Neural progenitor cell (in vitro differentiated cells): ENCODE data around the gene RBM19.

Experiments used
- EZH2 ChIP-seq: fragments of 200-600 bp; sonication (generic); IDR thresholded peaks from 2 replicates; pipeline ENCODE4 v1.6.1; 2017; ENCODE audit warnings: antibody characterized with exemption, mild to moderate bottlenecking, moderate library complexity
- EZH2phosphoT487 ChIP-seq: fragments of 200-600 bp; sonication (generic); IDR thresholded peaks from 2 replicates; pipeline ENCODE4 v1.6.1; 2017; ENCODE audit warnings: antibody characterized with exemption
- TF ChIP-seq, protein P1 (sequence below): fragments of 200-600 bp; sonication (generic); IDR thresholded peaks from 2 replicates; pipeline ENCODE4 v1.5.1; 2017; ENCODE audit warnings: antibody characterized with exemption, mild to moderate bottlenecking

GRCh38 chr12:113934946-113935345, 31.2 kb downstream of the RBM19 start:
- TF ChIP-seq EZH2, result no peak
- TF ChIP-seq, protein P1, sequence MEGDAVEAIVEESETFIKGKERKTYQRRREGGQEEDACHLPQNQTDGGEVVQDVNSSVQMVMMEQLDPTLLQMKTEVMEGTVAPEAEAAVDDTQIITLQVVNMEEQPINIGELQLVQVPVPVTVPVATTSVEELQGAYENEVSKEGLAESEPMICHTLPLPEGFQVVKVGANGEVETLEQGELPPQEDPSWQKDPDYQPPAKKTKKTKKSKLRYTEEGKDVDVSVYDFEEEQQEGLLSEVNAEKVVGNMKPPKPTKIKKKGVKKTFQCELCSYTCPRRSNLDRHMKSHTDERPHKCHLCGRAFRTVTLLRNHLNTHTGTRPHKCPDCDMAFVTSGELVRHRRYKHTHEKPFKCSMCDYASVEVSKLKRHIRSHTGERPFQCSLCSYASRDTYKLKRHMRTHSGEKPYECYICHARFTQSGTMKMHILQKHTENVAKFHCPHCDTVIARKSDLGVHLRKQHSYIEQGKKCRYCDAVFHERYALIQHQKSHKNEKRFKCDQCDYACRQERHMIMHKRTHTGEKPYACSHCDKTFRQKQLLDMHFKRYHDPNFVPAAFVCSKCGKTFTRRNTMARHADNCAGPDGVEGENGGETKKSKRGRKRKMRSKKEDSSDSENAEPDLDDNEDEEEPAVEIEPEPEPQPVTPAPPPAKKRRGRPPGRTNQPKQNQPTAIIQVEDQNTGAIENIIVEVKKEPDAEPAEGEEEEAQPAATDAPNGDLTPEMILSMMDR, result no peak
- TF ChIP-seq EZH2phosphoT487, result no peak
